WTC11 (cell line): Measurements from ENCODE around the gene ASB5. TPM values are rescaled to one million over a fixed set of nuclear protein-coding genes. Genes with fewer than 3 reads are reported as not detected.
"Not testable (repeated sequence)": the region's sequence is repeated elsewhere in the genome, so short reads cannot be mapped to it uniquely, and the experiment has no call there.

Experiments
- ATAC-seq: fragments of 200-7000 bp; cut with Tn5 transposase; 2 replicates; pipeline ENCODE4 v1.10.0; 2021; ENCODE audit warnings: mild to moderate bottlenecking, moderate library complexity
- CTCF ChIA-PET: fragments of 300-600 bp; sonication (Branson Sonifier 250); formaldehyde crosslinking; loops from one replicate; lab custom pipeline; 2021; ENCODE audit warnings: antibody characterized with exemption; lab: Charles Lee
- POLR2A ChIA-PET: fragments of 350-600 bp; sonication (Branson Sonifier 250); formaldehyde crosslinking; loops from one replicate; lab custom pipeline; 2021; ENCODE audit warnings: antibody characterized with exemption; lab: Charles Lee
- DNase-seq: peaks from one replicate; pipeline ENCODE4 v3.0.0; 2021; ENCODE audit warnings: low spot score
- H3K27ac Mint-ChIP-seq: 2 replicates; pipeline ENCODE4 v1.8.0; 2021; ENCODE audit warnings: mixed read lengths
- H3K27me3 Mint-ChIP-seq: 2 replicates; pipeline ENCODE4 v1.8.0; 2021; ENCODE audit warnings: low read depth, mild to moderate bottlenecking, moderate library complexity, mixed read lengths
- H3K36me3 Mint-ChIP-seq: 2 replicates; pipeline ENCODE4 v1.8.0; 2021; ENCODE audit warnings: mixed read lengths
- H3K4me1 Mint-ChIP-seq: 2 replicates; pipeline ENCODE4 v1.8.0; 2022; ENCODE audit warnings: mixed read lengths
- H3K4me3 Mint-ChIP-seq: 2 replicates; pipeline ENCODE4 v1.8.0; 2021; ENCODE audit warnings: mild to moderate bottlenecking, moderate library complexity, mixed read lengths
- H3K9me3 Mint-ChIP-seq: 2 replicates; pipeline ENCODE4 v1.8.0; 2021; ENCODE audit warnings: mixed read lengths
- ELF4 ChIP-seq: sonication (generic); formaldehyde crosslinking; IDR thresholded peaks from 2 replicates; pipeline ENCODE4 v1.8.1; 2022; ENCODE audit warnings: low read depth, mild to moderate bottlenecking, moderate library complexity, missing genetic modification reagents
- ERG ChIP-seq: fragments of 250-450 bp; sonication (Bioruptor Pico); IDR thresholded peaks from 2 replicates; pipeline ENCODE4 v1.8.0; 2021; ENCODE audit warnings: mild to moderate bottlenecking
- ESRRA ChIP-seq: sonication (generic); formaldehyde crosslinking; IDR thresholded peaks from 2 replicates; pipeline ENCODE4 v1.8.1; 2022; ENCODE audit warnings: mild to moderate bottlenecking, missing genetic modification reagents, borderline replicate concordance
- FOXJ3 ChIP-seq: sonication (generic); formaldehyde crosslinking; IDR thresholded peaks from 2 replicates; pipeline ENCODE4 v1.9.0; 2021; ENCODE audit warnings: missing genetic modification reagents, mild to moderate bottlenecking, borderline replicate concordance
- FOXK1 ChIP-seq: sonication (generic); formaldehyde crosslinking; IDR thresholded peaks from 2 replicates; pipeline ENCODE4 v1.8.0; 2022; ENCODE audit warnings: mild to moderate bottlenecking, moderate library complexity, missing genetic modification reagents
- FOXP4 ChIP-seq: sonication (generic); formaldehyde crosslinking; IDR thresholded peaks from 2 replicates; pipeline ENCODE4 v1.8.0; 2022; ENCODE audit warnings: mild to moderate bottlenecking, missing genetic modification reagents
- GTF2I ChIP-seq: fragments of 250-450 bp; sonication (Bioruptor Pico); conservative IDR thresholded peaks from 2 replicates; pipeline ENCODE4 v1.4.0; 2021; ENCODE audit warnings: mild to moderate bottlenecking
- HMGXB4 ChIP-seq: sonication (generic); formaldehyde crosslinking; IDR thresholded peaks from 2 replicates; pipeline ENCODE4 v1.8.1; 2023; ENCODE audit warnings: mild to moderate bottlenecking, moderate library complexity, missing genetic modification reagents
- JAZF1 ChIP-seq: fragments of 250-450 bp; sonication (Bioruptor Pico); IDR thresholded peaks from 2 replicates; pipeline ENCODE4 v1.9.0; 2021; ENCODE audit warnings: moderate library complexity, mild to moderate bottlenecking, inconsistent platforms
- JUN ChIP-seq: sonication (generic); formaldehyde crosslinking; IDR thresholded peaks from 2 replicates; pipeline ENCODE4 v1.8.0; 2023; ENCODE audit warnings: mild to moderate bottlenecking, missing genetic modification reagents
- MAX ChIP-seq: sonication (generic); formaldehyde crosslinking; IDR thresholded peaks from 2 replicates; pipeline ENCODE4 v1.8.0; 2022; ENCODE audit warnings: mild to moderate bottlenecking, missing genetic modification reagents
- MYBL2 ChIP-seq: sonication (generic); formaldehyde crosslinking; IDR thresholded peaks from 2 replicates; pipeline ENCODE4 v1.8.1; 2023; ENCODE audit warnings: mild to moderate bottlenecking, moderate library complexity, missing genetic modification reagents
- NFE2L1 ChIP-seq: sonication (generic); formaldehyde crosslinking; IDR thresholded peaks from 2 replicates; pipeline ENCODE4 v1.8.1; 2023; ENCODE audit warnings: missing genetic modification reagents
- NR3C1 ChIP-seq: sonication (generic); formaldehyde crosslinking; conservative IDR thresholded peaks from 2 replicates; pipeline ENCODE4 v1.8.1; 2023; ENCODE audit warnings: low read depth, mild to moderate bottlenecking, missing genetic modification reagents
- SMAD3 ChIP-seq: sonication (generic); formaldehyde crosslinking; IDR thresholded peaks from 2 replicates; pipeline ENCODE4 v1.8.0; 2022; ENCODE audit warnings: missing genetic modification reagents, mild to moderate bottlenecking, borderline replicate concordance
- SMAD4 ChIP-seq: sonication (generic); formaldehyde crosslinking; IDR thresholded peaks from 2 replicates; pipeline ENCODE4 v1.8.0; 2022; ENCODE audit warnings: mild to moderate bottlenecking, missing genetic modification reagents
- USF2 ChIP-seq: sonication (generic); formaldehyde crosslinking; IDR thresholded peaks from 2 replicates; pipeline ENCODE4 v1.8.1; 2023; ENCODE audit warnings: mild to moderate bottlenecking, missing genetic modification reagents, moderate library complexity
- ZNF281 ChIP-seq: sonication (generic); formaldehyde crosslinking; IDR thresholded peaks from 2 replicates; pipeline ENCODE4 v1.8.0; 2023; ENCODE audit warnings: mild to moderate bottlenecking, missing genetic modification reagents
- ZNF396 ChIP-seq: fragments of 250-450 bp; sonication (Bioruptor Pico); IDR thresholded peaks from 2 replicates; pipeline ENCODE4 v1.8.0; 2021; ENCODE audit warnings: mild to moderate bottlenecking, moderate library complexity, borderline replicate concordance
- ZNF423 ChIP-seq: fragments of 250-450 bp; sonication (Bioruptor Pico); IDR thresholded peaks from 2 replicates; pipeline ENCODE4 v2.1.2; 2022; ENCODE audit warnings: mild to moderate bottlenecking, moderate library complexity
- ZNF671 ChIP-seq: fragments of 250-450 bp; sonication (Bioruptor Pico); IDR thresholded peaks from 2 replicates; pipeline ENCODE4 v1.8.0; 2021; ENCODE audit warnings: mild to moderate bottlenecking
- total RNA-seq: library from RNA; stranded (reverse); gene quantifications from 3 replicates; pipeline ENCODE4 v1.2.3, GENCODE V29; 2021

ASB5 gene
- total RNA-seq, 1 experiment from 2014 or later = not detected

GRCh38 chr4:176286728-176287127, 17.7 kb upstream of the ASB5 start:
- CTCF ChIA-PET = no interaction called here
- TF ChIP-seq USF2 (no peak), SMAD3 (no peak), FOXK1 (CRISPR knock-in tag) (no peak), ELF4 (CRISPR knock-in tag) (no peak), ESRRA (no peak), ZNF671 (CRISPR knock-in tag) (no peak), ZNF423 (CRISPR knock-in tag) (no peak), ZNF396 (CRISPR knock-in tag) (no peak), NFE2L1 (CRISPR knock-in tag) (no peak), ZNF281 (no peak), FOXP4 (CRISPR knock-in tag) (no peak), MYBL2 (CRISPR knock-in tag) (no peak)
- Mint-ChIP-seq H3K27ac (no peak overlapping the region), H3K27me3 (no peaks in the 10 kb centered on the region), H3K4me1 (peaks cover 12% of the 10 kb centered on the region), H3K4me3 (no peak overlapping the region), H3K36me3 (no peaks in the 10 kb centered on the region; the same call in 1 of the 2 replicates), H3K9me3 (peaks cover 10% of the 10 kb centered on the region)
- POLR2A ChIA-PET = no interaction called here
- ATAC-seq (no peak), DNase-seq (no peak)

- H3K4me3 Mint-ChIP-seq, DNase-seq, H3K27me3 Mint-ChIP-seq, H3K27ac Mint-ChIP-seq, H3K36me3 Mint-ChIP-seq, CTCF ChIA-PET, POLR2A ChIA-PET, ATAC-seq: not testable (repeated sequence)
- Mint-ChIP-seq H3K9me3 (peaks cover 10% of the 10 kb centered on the region), H3K4me1 (peaks cover 13% of the 10 kb centered on the region)
Measured at GRCh38 chr4:176279560-176279959, 10.5 kb upstream of the ASB5 start.

GRCh38 chr4:176277162-176277904, 8.3 kb upstream of the ASB5 start:
- H3K4me3 Mint-ChIP-seq = peak overlapping the region; percentile 10; the same call in 1 of the 2 replicates
- H3K27me3 Mint-ChIP-seq = no peaks in the 10 kb centered on the region
- peaks cover under 1% of the 10 kb centered on the region; the same call in 1 of the 2 replicates for H3K9me3 Mint-ChIP-seq
- ChIA-PET POLR2A (interaction anchor here (0.6 to 0.7 kb wide), 2 partner anchors 67 to 425 kb away, joined by 3 read pairs; no protein-coding TSS in a partner anchor), CTCF (interaction anchor here (0.6 to 1.5 kb wide), 18 partner anchors 11 to 321 kb away, joined by 3 to 8 read pairs (median 4); partner anchors contain the start of gene SPATA4)
- ATAC-seq (peak; percentile 99), DNase-seq (peak; percentile 65)
- peak overlapping the region; percentile 68; the same call in 1 of the 2 replicates for H3K27ac Mint-ChIP-seq
- peaks cover 13% of the 10 kb centered on the region for H3K4me1 Mint-ChIP-seq
- no peaks in the 10 kb centered on the region for H3K36me3 Mint-ChIP-seq
- TF ChIP-seq NR3C1 (CRISPR knock-in tag) (no peak), FOXJ3 (no peak), GTF2I (no peak), SMAD4 (CRISPR knock-in tag) (no peak), FOXP4 (CRISPR knock-in tag) (no peak), HMGXB4 (CRISPR knock-in tag) (no peak), JUN (no peak), JAZF1 (CRISPR knock-in tag) (no peak), ERG (CRISPR knock-in tag) (no peak), MAX (CRISPR knock-in tag) (no peak)
